ENCODE measurements around the gene UEVLD.

Gene UEVLD

GRCh38 chr11:18575361-18575760, 13.2 kb downstream of the UEVLD start:
- TF ChIP-seq CTCF (IDR thresholded peaks at IDR 0.05) = no peak

- no peak for TF ChIP-seq CTCF (IDR thresholded peaks at IDR 0.05)
These were observed 21.5 kb downstream of the UEVLD start for GRCh38 chr11:18567081-18567480.

- no peak for TF ChIP-seq CTCF (IDR thresholded peaks at IDR 0.05)
These were observed 22.1 kb downstream of the UEVLD start for GRCh38 chr11:18566406-18566805.

GRCh38 chr11:18564149-18564548, 24.4 kb downstream of the UEVLD start:
- TF ChIP-seq CTCF (IDR thresholded peaks at IDR 0.05) = no peak

GRCh38 chr11:18563090-18563730, 25.3 kb downstream of the UEVLD start:
- no peak for TF ChIP-seq CTCF (IDR thresholded peaks at IDR 0.05)

GRCh38 chr11:18548001-18548400, 40.5 kb downstream of the UEVLD start:
- TF ChIP-seq CTCF (IDR thresholded peaks at IDR 0.05) = no peak

GRCh38 chr11:18540207-18541009, 48.1 kb downstream of the UEVLD start:
- peak; percentile 58; the same call in 1 of the 2 replicates for TF ChIP-seq CTCF (IDR thresholded peaks at IDR 0.05)
